Measurements from ENCODE around the gene RALA. TPM values are rescaled to one million over a fixed set of nuclear protein-coding genes. Genes with fewer than 3 reads are reported as not detected.
"Not testable (repeated sequence)": the region's sequence is repeated elsewhere in the genome, so short reads cannot be mapped to it uniquely, and the experiment has no call there.

The RALA gene
- total RNA-seq, 1 donor from 2014 or later: 59.5 TPM

GRCh38 chr7:39750253-39751077, 127.1 kb downstream of the RALA start:
- Histone ChIP-seq H3K27ac (no peak overlapping the region), H3K27me3 (no peaks in the 10 kb centered on the region), H4K20me1 (ENCODE audit: low read depth) (no peaks in the 10 kb centered on the region), H3K36me3 (no peaks in the 10 kb centered on the region), H3K4me2 (no peak overlapping the region), H3K4me1 (peaks cover 5% of the 10 kb centered on the region), H2AFZ (replicated peaks) (no peak overlapping the region), H3F3A (ENCODE audit: low read depth) (no peaks in the 10 kb centered on the region), H3K4me3 (no peak overlapping the region), H3K9me3 (ENCODE audit: low read depth) (no peaks in the 10 kb centered on the region), H3K79me2 (ENCODE audit: low read depth) (no peaks in the 10 kb centered on the region), H3K9ac (no peak overlapping the region)
- TF ChIP-seq, protein P1, sequence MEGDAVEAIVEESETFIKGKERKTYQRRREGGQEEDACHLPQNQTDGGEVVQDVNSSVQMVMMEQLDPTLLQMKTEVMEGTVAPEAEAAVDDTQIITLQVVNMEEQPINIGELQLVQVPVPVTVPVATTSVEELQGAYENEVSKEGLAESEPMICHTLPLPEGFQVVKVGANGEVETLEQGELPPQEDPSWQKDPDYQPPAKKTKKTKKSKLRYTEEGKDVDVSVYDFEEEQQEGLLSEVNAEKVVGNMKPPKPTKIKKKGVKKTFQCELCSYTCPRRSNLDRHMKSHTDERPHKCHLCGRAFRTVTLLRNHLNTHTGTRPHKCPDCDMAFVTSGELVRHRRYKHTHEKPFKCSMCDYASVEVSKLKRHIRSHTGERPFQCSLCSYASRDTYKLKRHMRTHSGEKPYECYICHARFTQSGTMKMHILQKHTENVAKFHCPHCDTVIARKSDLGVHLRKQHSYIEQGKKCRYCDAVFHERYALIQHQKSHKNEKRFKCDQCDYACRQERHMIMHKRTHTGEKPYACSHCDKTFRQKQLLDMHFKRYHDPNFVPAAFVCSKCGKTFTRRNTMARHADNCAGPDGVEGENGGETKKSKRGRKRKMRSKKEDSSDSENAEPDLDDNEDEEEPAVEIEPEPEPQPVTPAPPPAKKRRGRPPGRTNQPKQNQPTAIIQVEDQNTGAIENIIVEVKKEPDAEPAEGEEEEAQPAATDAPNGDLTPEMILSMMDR (IDR thresholded peaks at IDR 0.05): no peak
- TF ChIP-seq EZH2phosphoT487 (IDR thresholded peaks at IDR 0.05): no peak
- no peak for TF ChIP-seq EZH2 (IDR thresholded peaks at IDR 0.05)
- Mint-ChIP-seq H3K27me3 (ENCODE audit: insufficient read depth, low read depth) (no peaks in the 10 kb centered on the region), H3K4me1 (peaks cover 6% of the 10 kb centered on the region), H3K9me3 (peaks cover 4% of the 10 kb centered on the region), H3K27ac (no peak overlapping the region), H3K36me3 (peaks cover 7% of the 10 kb centered on the region), H3K4me3 (no peak overlapping the region)
- no peak for DNase-seq (ENCODE audit: low spot score)

DNA sequence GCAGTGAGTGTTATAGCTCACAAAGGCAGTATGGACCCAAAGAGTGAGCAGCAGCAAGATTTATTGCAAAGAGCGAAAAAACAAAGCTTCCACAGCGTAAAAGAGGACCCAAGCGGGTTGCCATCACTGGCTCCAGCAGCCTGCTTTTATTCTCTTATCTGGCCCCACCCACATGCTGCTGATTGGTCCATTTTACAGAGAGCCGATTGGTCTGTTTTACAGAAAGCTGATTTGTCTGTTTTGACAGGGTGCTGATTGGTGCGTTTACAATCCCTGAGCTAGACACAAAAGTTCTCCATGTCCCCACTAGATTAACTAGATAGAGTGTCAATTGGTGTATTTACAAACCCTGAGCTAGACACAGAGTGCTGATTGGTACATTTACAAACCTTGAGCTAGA, 129.9 kb downstream of the RALA start:
- H3K9me3 Mint-ChIP-seq; H3K27ac ChIP-seq; H3K27ac Mint-ChIP-seq; H3K4me3 ChIP-seq; H2AFZ ChIP-seq (replicated peaks); H3K4me1 ChIP-seq; H3K79me2 ChIP-seq (ENCODE audit: low read depth); H3F3A ChIP-seq (ENCODE audit: low read depth); H4K20me1 ChIP-seq (ENCODE audit: low read depth); H3K9ac ChIP-seq; H3K27me3 Mint-ChIP-seq (ENCODE audit: insufficient read depth, low read depth); DNase-seq (ENCODE audit: low spot score); H3K4me2 ChIP-seq; H3K4me1 Mint-ChIP-seq; H3K9me3 ChIP-seq (ENCODE audit: low read depth); H3K4me3 Mint-ChIP-seq; H3K27me3 ChIP-seq; H3K36me3 ChIP-seq: not testable (repeated sequence)
- H3K36me3 Mint-ChIP-seq: peaks cover 10% of the 10 kb centered on the region

DNA sequence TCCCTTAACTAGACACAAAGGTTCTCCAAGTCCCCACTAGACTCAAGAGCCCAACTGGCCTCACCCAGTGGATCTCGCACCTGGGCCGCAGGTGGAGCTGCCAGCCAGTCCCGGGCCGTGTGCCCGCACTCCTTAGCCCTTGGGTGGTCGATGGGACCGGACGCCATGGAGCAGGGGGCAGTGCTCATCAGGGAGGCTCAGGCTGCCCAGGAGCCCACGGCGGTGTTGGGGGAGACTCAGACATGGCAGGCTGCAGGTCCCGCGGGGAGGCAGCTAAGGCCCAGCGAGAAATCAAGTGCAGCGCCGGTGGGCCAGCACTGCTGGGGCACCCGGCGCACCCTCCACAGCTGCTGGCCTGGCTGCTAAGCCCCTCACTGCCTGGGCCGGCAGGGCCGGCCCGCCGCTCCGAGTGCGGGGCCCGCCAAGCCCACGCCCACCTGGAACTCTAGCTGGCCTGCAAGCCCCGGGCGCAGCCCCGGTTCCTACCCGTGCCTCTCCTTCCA, 130.5 kb downstream of the RALA start:
- no peaks in the 10 kb centered on the region for H3K27me3 Mint-ChIP-seq (ENCODE audit: insufficient read depth, low read depth)
- no peaks in the 10 kb centered on the region for H3K79me2 ChIP-seq (ENCODE audit: low read depth)
- H3K4me1 Mint-ChIP-seq: no peaks in the 10 kb centered on the region
- no peak overlapping the region for H3K27ac Mint-ChIP-seq
- DNase-seq (ENCODE audit: low spot score): no peak
- no peaks in the 10 kb centered on the region for H3K9me3 ChIP-seq (ENCODE audit: low read depth)
- H3K4me2 ChIP-seq: no peak overlapping the region
- H3K27me3 ChIP-seq: no peaks in the 10 kb centered on the region
- H3K4me1 ChIP-seq: peaks cover 5% of the 10 kb centered on the region
- H3K27ac ChIP-seq: no peak overlapping the region
- TF ChIP-seq EZH2 (IDR thresholded peaks at IDR 0.05): no peak
- peaks cover 12% of the 10 kb centered on the region for H3K36me3 Mint-ChIP-seq
- no peaks in the 10 kb centered on the region for H3F3A ChIP-seq (ENCODE audit: low read depth)
- H3K4me3 ChIP-seq: no peak overlapping the region
- H3K4me3 Mint-ChIP-seq: no peak overlapping the region
- no peaks in the 10 kb centered on the region for H4K20me1 ChIP-seq (ENCODE audit: low read depth)
- no peaks in the 10 kb centered on the region for H3K36me3 ChIP-seq
- peaks cover 5% of the 10 kb centered on the region for H3K9me3 Mint-ChIP-seq
- H3K9ac ChIP-seq: no peak overlapping the region
- no peak overlapping the region for H2AFZ ChIP-seq (replicated peaks)

DNA sequence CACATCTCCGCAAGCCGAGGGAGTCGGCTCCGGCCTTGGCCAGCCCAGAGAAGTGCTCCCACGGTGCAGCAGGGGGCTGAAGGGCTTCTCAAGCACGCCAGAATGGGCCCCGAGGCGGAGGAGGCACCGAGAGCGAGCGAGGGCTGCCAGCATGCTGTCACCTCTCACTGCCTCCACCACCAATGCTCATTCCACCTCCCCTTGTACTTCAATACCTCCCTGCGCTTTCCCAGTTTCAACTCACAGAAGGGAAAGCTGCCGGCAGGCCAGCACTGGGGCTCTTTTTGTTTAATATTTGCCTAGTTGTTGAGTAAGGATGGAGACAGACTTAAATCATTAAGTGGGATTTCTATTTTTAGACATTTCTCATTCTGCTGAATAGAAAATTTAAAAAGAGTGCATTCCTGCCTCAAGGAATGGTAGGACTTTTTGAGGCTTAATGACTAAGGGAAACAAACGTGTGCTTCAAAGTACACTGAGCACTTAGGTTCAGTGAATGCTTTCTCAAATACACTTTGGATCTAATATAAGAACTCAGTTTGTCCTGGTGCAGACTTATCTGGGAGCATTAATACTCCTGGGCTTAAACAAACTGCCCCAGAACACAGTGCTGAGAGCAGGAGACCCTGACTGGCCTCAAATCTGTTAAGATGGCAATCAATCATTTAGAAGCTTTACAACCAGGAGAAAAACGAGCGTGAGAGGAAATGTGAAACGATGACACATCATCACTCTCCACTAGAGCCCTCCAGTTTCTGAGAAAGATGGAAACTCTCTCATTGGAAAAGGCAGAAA, 131.2 kb downstream of the RALA start:
- DNase-seq (ENCODE audit: low spot score): no peak
- Mint-ChIP-seq H3K27me3 (ENCODE audit: insufficient read depth, low read depth) (no peaks in the 10 kb centered on the region), H3K4me3 (no peak overlapping the region), H3K27ac (no peak overlapping the region), H3K9me3 (peaks cover 5% of the 10 kb centered on the region), H3K36me3 (peaks cover 12% of the 10 kb centered on the region), H3K4me1 (no peaks in the 10 kb centered on the region)
- Histone ChIP-seq H3K27me3 (no peaks in the 10 kb centered on the region), H3K36me3 (no peaks in the 10 kb centered on the region), H4K20me1 (ENCODE audit: low read depth) (no peaks in the 10 kb centered on the region), H3K4me1 (peaks cover 3% of the 10 kb centered on the region), H3F3A (ENCODE audit: low read depth) (no peaks in the 10 kb centered on the region), H3K4me3 (no peak overlapping the region), H2AFZ (replicated peaks) (no peak overlapping the region), H3K4me2 (no peak overlapping the region), H3K27ac (no peak overlapping the region), H3K79me2 (ENCODE audit: low read depth) (no peaks in the 10 kb centered on the region), H3K9me3 (ENCODE audit: low read depth) (no peaks in the 10 kb centered on the region), H3K9ac (no peak overlapping the region)
- no peak for TF ChIP-seq EZH2phosphoT487 (IDR thresholded peaks at IDR 0.05)
- TF ChIP-seq EZH2 (IDR thresholded peaks at IDR 0.05): no peak
- TF ChIP-seq, protein P1 (IDR thresholded peaks at IDR 0.05): no peak
